ENCODE results near the gene SAMD13. TPM values are rescaled to one million over a fixed set of nuclear protein-coding genes. Genes with fewer than 3 reads are reported as not detected.
A peak's percentile ranks its signal among the peaks of the same experiment; 100 is the strongest.

Gene SAMD13
- total RNA-seq, 1 donor from 2014 or later: 0.93 TPM

- Histone ChIP-seq H3K27ac (ENCODE audit: low read depth, low read length) (no peak overlapping the region), H3K9me3 (ENCODE audit: insufficient read depth, low read depth, low read length) (peaks cover 2% of the 10 kb centered on the region), H2AFZ (ENCODE audit: low read depth, low read length) (no peak overlapping the region), H3K27me3 (ENCODE audit: insufficient read depth, low read length) (no peaks in the 10 kb centered on the region), H4K20me1 (ENCODE audit: insufficient read depth, low read length) (no peaks in the 10 kb centered on the region), H3K4me1 (ENCODE audit: insufficient read depth, low read length) (peaks cover 35% of the 10 kb centered on the region), H3K79me2 (ENCODE audit: insufficient read depth, low read length) (no peaks in the 10 kb centered on the region), H3K4me3 (ENCODE audit: insufficient read depth, low read depth, low read length) (no peak overlapping the region), H3K4me2 (ENCODE audit: low read length) (peak overlapping the region; percentile 89), H3K9ac (ENCODE audit: low read length) (peak overlapping the region; percentile 76), H3K36me3 (ENCODE audit: insufficient read depth, low read length) (no peaks in the 10 kb centered on the region)
- DNase-seq (ENCODE audit: low read depth) (no peak), FAIRE-seq (no peak)
- Mint-ChIP-seq H3K4me1 (ENCODE audit: low read depth, unreplicated experiment) (peaks cover 33% of the 10 kb centered on the region), H3K27ac (ENCODE audit: unreplicated experiment) (no peak overlapping the region), H3K27me3 (ENCODE audit: low read depth, unreplicated experiment) (no peaks in the 10 kb centered on the region), H3K4me3 (ENCODE audit: unreplicated experiment) (no peak overlapping the region), H3K36me3 (ENCODE audit: low read depth, unreplicated experiment) (no peaks in the 10 kb centered on the region), H3K9me3 (ENCODE audit: unreplicated experiment) (peaks cover 4% of the 10 kb centered on the region)
- TF ChIP-seq CTCF (IDR thresholded peaks at IDR 0.05; ENCODE audit: insufficient read depth, low read depth, low read length): no peak
- no peak for TF ChIP-seq EZH2 (IDR thresholded peaks at IDR 0.05; ENCODE audit: insufficient read depth, low read length)
Measured at GRCh38 chr1:84300501-84300900, 1.0 kb upstream of the SAMD13 start.

- Mint-ChIP-seq H3K4me3 (ENCODE audit: unreplicated experiment) (no peak overlapping the region), H3K36me3 (ENCODE audit: low read depth, unreplicated experiment) (no peaks in the 10 kb centered on the region), H3K4me1 (ENCODE audit: low read depth, unreplicated experiment) (peaks cover 33% of the 10 kb centered on the region), H3K27me3 (ENCODE audit: low read depth, unreplicated experiment) (no peaks in the 10 kb centered on the region), H3K27ac (ENCODE audit: unreplicated experiment) (no peak overlapping the region), H3K9me3 (ENCODE audit: unreplicated experiment) (no peaks in the 10 kb centered on the region)
- H3K4me1 ChIP-seq (ENCODE audit: insufficient read depth, low read length): peaks cover 35% of the 10 kb centered on the region
- peak overlapping the region; percentile 27 for H3K27ac ChIP-seq (ENCODE audit: low read depth, low read length)
- no peaks in the 10 kb centered on the region for H3K27me3 ChIP-seq (ENCODE audit: insufficient read depth, low read length)
- FAIRE-seq (no peak), DNase-seq (ENCODE audit: low read depth) (no peak)
- peak overlapping the region; percentile 55 for H3K4me3 ChIP-seq (ENCODE audit: insufficient read depth, low read depth, low read length)
- peak overlapping the region; percentile 79 for H2AFZ ChIP-seq (ENCODE audit: low read depth, low read length)
- H3K9me3 ChIP-seq (ENCODE audit: insufficient read depth, low read depth, low read length): no peaks in the 10 kb centered on the region
- TF ChIP-seq CTCF (IDR thresholded peaks at IDR 0.05; ENCODE audit: insufficient read depth, low read depth, low read length) (no peak), EZH2 (IDR thresholded peaks at IDR 0.05; ENCODE audit: insufficient read depth, low read length) (no peak)
- H3K36me3 ChIP-seq (ENCODE audit: insufficient read depth, low read length): no peaks in the 10 kb centered on the region
- no peaks in the 10 kb centered on the region for H4K20me1 ChIP-seq (ENCODE audit: insufficient read depth, low read length)
- no peaks in the 10 kb centered on the region for H3K79me2 ChIP-seq (ENCODE audit: insufficient read depth, low read length)
- H3K9ac ChIP-seq (ENCODE audit: low read length): peak overlapping the region; percentile 76
- H3K4me2 ChIP-seq (ENCODE audit: low read length): peak overlapping the region; percentile 89
Measured at GRCh38 chr1:84301785-84302385, 377 bp downstream of the SAMD13 start.

GRCh38 chr1:84303314-84303830, 1.9 kb downstream of the SAMD13 start:
- H3K4me3 Mint-ChIP-seq (ENCODE audit: unreplicated experiment): peak overlapping the region; percentile 51
- H3K27ac ChIP-seq (ENCODE audit: low read depth, low read length): peak overlapping the region; percentile 47
- peak overlapping the region; percentile 89 for H3K4me2 ChIP-seq (ENCODE audit: low read length)
- no peaks in the 10 kb centered on the region for H3K27me3 ChIP-seq (ENCODE audit: insufficient read depth, low read length)
- H3K79me2 ChIP-seq (ENCODE audit: insufficient read depth, low read length): no peaks in the 10 kb centered on the region
- H4K20me1 ChIP-seq (ENCODE audit: insufficient read depth, low read length): no peaks in the 10 kb centered on the region
- H3K9ac ChIP-seq (ENCODE audit: low read length): peak overlapping the region; percentile 76
- no peak for TF ChIP-seq CTCF (IDR thresholded peaks at IDR 0.05; ENCODE audit: insufficient read depth, low read depth, low read length)
- TF ChIP-seq EZH2 (IDR thresholded peaks at IDR 0.05; ENCODE audit: insufficient read depth, low read length): no peak
- H3K27ac Mint-ChIP-seq (ENCODE audit: unreplicated experiment): peak overlapping the region; percentile 89
- H3K27me3 Mint-ChIP-seq (ENCODE audit: low read depth, unreplicated experiment): no peaks in the 10 kb centered on the region
- H3K4me1 Mint-ChIP-seq (ENCODE audit: low read depth, unreplicated experiment): peaks cover 33% of the 10 kb centered on the region
- DNase-seq (ENCODE audit: low read depth) (no peak), FAIRE-seq (no peak)
- peak overlapping the region; percentile 79 for H2AFZ ChIP-seq (ENCODE audit: low read depth, low read length)
- H3K36me3 ChIP-seq (ENCODE audit: insufficient read depth, low read length): no peaks in the 10 kb centered on the region
- peaks cover 2% of the 10 kb centered on the region for H3K9me3 Mint-ChIP-seq (ENCODE audit: unreplicated experiment)
- no peaks in the 10 kb centered on the region for H3K36me3 Mint-ChIP-seq (ENCODE audit: low read depth, unreplicated experiment)
- H3K9me3 ChIP-seq (ENCODE audit: insufficient read depth, low read depth, low read length): no peaks in the 10 kb centered on the region
- peaks cover 33% of the 10 kb centered on the region for H3K4me1 ChIP-seq (ENCODE audit: insufficient read depth, low read length)
- H3K4me3 ChIP-seq (ENCODE audit: insufficient read depth, low read depth, low read length): peak overlapping the region; percentile 55
